Measurements from ENCODE around the gene GPR62.

GPR62 gene

DNA sequence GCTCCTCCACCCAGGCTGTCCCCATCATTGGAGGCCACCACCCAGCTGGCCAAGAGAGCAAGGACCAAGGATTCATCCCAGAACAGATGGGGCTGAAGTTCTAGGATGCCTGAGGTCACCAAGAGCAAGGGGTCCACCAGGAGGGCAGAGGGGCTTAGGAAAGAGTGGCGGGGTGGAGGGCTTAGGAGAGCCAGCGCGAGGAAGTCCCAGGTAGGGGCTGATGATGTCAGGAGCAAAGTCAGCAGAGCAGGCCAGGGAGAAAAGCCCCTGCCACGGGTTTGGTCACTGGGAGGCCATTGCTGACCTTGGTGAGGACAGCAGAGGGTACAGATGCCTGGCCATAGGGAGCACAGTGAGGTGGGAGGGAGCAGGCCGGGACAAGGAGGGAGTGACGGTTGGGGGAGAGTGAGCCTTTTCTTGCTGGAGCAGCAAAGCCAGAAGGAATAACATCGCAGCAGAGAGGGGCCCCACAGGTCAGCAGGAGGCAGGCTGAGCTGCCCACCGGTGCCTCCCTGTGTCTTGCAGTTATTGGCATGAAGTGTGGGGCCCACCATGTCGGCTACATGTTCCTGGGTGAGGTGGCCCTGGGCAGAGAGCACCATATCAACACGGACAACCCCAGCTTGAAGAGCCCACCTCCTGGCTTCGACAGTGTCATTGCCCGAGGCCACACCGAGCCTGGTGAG is 7.8 kb upstream of the GPR62 start:
- TF ChIP-seq, protein P1, sequence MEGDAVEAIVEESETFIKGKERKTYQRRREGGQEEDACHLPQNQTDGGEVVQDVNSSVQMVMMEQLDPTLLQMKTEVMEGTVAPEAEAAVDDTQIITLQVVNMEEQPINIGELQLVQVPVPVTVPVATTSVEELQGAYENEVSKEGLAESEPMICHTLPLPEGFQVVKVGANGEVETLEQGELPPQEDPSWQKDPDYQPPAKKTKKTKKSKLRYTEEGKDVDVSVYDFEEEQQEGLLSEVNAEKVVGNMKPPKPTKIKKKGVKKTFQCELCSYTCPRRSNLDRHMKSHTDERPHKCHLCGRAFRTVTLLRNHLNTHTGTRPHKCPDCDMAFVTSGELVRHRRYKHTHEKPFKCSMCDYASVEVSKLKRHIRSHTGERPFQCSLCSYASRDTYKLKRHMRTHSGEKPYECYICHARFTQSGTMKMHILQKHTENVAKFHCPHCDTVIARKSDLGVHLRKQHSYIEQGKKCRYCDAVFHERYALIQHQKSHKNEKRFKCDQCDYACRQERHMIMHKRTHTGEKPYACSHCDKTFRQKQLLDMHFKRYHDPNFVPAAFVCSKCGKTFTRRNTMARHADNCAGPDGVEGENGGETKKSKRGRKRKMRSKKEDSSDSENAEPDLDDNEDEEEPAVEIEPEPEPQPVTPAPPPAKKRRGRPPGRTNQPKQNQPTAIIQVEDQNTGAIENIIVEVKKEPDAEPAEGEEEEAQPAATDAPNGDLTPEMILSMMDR (conservative IDR thresholded peaks at IDR 0.05; ENCODE audit: low read depth): no peak
- POLR2A ChIA-PET (ENCODE audit: low non-redundant PET): no interaction called here
- DNase-seq (ENCODE audit: low spot score): no peak
- no peak overlapping the region for H3K27ac ChIP-seq
- CTCF ChIA-PET: interaction anchor here (0.5 to 1.0 kb wide), 3 partner anchors 10 to 709 kb away, joined by 3 to 4 read pairs (median 3); no protein-coding TSS in a partner anchor

GRCh38 chr3:51948016-51948580 is 7.1 kb upstream of the GPR62 start:
- no peak for DNase-seq (ENCODE audit: low spot score)
- TF ChIP-seq, protein P1 (conservative IDR thresholded peaks at IDR 0.05; ENCODE audit: low read depth): no peak
- ChIA-PET CTCF (interaction anchor here (0.5 to 0.6 kb wide), 2 partner anchors 197 to 708 kb away, joined by 3 to 4 read pairs; no protein-coding TSS in a partner anchor), POLR2A (ENCODE audit: low non-redundant PET) (no interaction called here)
- H3K27ac ChIP-seq: no peak overlapping the region

- ChIA-PET POLR2A (ENCODE audit: low non-redundant PET) (no interaction called here), CTCF (no interaction called here)
- H3K27ac ChIP-seq: no peak overlapping the region
- TF ChIP-seq, protein P1 (conservative IDR thresholded peaks at IDR 0.05; ENCODE audit: low read depth): no peak
- DNase-seq (ENCODE audit: low spot score): no peak
Observed at GRCh38 chr3:51949121-51949520, 6.1 kb upstream of the GPR62 start.

DNA sequence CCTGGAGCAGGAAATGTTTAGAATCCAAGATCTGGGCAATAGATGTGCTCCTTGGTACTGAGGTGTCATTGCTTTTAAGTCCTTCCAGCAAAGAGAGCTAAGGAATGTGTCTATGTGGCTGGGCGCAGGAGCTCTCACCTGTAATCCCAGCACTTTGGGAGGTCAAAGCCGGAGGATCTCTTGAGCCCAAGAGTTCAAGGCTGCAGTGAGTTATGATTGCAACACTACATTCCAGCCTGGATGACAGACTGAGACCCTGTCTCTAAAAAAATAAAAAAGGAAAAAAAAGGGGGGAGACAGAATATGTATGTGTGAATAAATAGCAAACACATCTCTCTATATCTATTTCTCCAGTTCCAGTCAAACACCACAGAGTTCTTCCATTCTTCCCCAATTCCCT is 4.3 kb upstream of the GPR62 start:
- TF ChIP-seq, protein P1 (conservative IDR thresholded peaks at IDR 0.05; ENCODE audit: low read depth): no peak
- CTCF ChIA-PET: no interaction called here

GRCh38 chr3:51953445-51953844 is 1.7 kb upstream of the GPR62 start:
- H3K27ac ChIP-seq: peak overlapping the region; percentile 49; the same call in 1 of the 2 replicates
- peak; percentile 56 for DNase-seq (ENCODE audit: low spot score)
- TF ChIP-seq, protein P1 (conservative IDR thresholded peaks at IDR 0.05; ENCODE audit: low read depth): no peak
- CTCF ChIA-PET: interaction anchor here (0.6 kb wide), 1 partner anchor 226 kb away, joined by 4 read pairs; no protein-coding TSS in a partner anchor
- POLR2A ChIA-PET (ENCODE audit: low non-redundant PET): no interaction called here

More for the DNA sequence above, 4.3 kb upstream of the GPR62 start:
- no peak overlapping the region for H3K27ac ChIP-seq
- POLR2A ChIA-PET (ENCODE audit: low non-redundant PET): no interaction called here
- DNase-seq (ENCODE audit: low spot score): no peak

DNA sequence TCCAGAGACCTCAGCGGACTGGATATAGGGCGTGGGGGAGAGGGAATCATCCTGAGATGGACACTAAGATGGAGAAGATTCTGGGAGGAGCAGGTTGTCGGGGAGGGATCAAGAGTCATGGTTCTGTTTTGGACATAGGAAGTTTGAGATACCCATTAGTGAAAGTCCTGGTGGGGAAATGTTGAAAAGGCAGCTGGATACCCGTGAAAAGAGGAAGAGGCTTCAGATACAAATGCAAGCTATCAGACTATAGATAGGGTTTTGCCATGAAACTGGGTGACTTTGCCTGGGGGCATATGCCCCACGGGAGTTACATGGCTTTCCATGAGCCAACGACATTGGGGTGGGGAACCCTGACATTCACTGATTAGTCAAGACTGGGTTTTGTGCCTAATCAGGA is 1.1 kb upstream of the GPR62 start:
- POLR2A ChIA-PET (ENCODE audit: low non-redundant PET): no interaction called here
- CTCF ChIA-PET: no interaction called here
- peak overlapping the region; percentile 49; the same call in 1 of the 2 replicates for H3K27ac ChIP-seq

More for the DNA sequence above, 1.1 kb upstream of the GPR62 start:
- no peak for DNase-seq (ENCODE audit: low spot score)
- TF ChIP-seq, protein P1 (conservative IDR thresholded peaks at IDR 0.05; ENCODE audit: low read depth): no peak

Data from RWPE1 (cell line).